Stimulated activated CD8-positive, alpha-beta memory T cell treated with anti-CD3 and anti-CD28 coated beads, Interleukin-7, amount 100 ng/mL, for 48 hours (primary cell): ENCODE measurements around the gene RAB24.

Experiments used
- DNase-seq, 2 donors: peaks; one replicate each; pipeline ENCODE4 v3.0.0-alpha.2; 2020; ENCODE audit warnings: low read depth in 1 of 2; ENCODE audit errors: extremely low read depth in 1 of 2

Gene RAB24

GRCh38 chr5:177333420-177334154 lies 30.1 kb upstream of the RAB24 start:
- no peak for DNase-seq

- no peak for DNase-seq
Observed at GRCh38 chr5:177332896-177333260, 29.4 kb upstream of the RAB24 start.

- no peak for DNase-seq
Observed at GRCh38 chr5:177332031-177332895, 28.7 kb upstream of the RAB24 start.

GRCh38 chr5:177330991-177331842 lies 27.7 kb upstream of the RAB24 start:
- no peak for DNase-seq

- no peak for DNase-seq
Observed at GRCh38 chr5:177329883-177330282, 26.4 kb upstream of the RAB24 start.

GRCh38 chr5:177328545-177329231 lies 25.2 kb upstream of the RAB24 start:
- no peak for DNase-seq

- no peak for DNase-seq
Observed at GRCh38 chr5:177327539-177328522, 24.3 kb upstream of the RAB24 start.

GRCh38 chr5:177325868-177326381 lies 22.4 kb upstream of the RAB24 start:
- DNase-seq = no peak

- DNase-seq = no peak
Observed at GRCh38 chr5:177320879-177321278, 17.4 kb upstream of the RAB24 start.

GRCh38 chr5:177319913-177320588 lies 16.5 kb upstream of the RAB24 start:
- no peak for DNase-seq

- peak; percentile 50 to 67 for DNase-seq
Observed at GRCh38 chr5:177317959-177318377, 14.4 kb upstream of the RAB24 start.

GRCh38 chr5:177316005-177316404 lies 12.5 kb upstream of the RAB24 start:
- DNase-seq = no peak

GRCh38 chr5:177315411-177315810 lies 11.9 kb upstream of the RAB24 start:
- DNase-seq = no peak

GRCh38 chr5:177314376-177315342 lies 11.1 kb upstream of the RAB24 start:
- no peak for DNase-seq

- no peak for DNase-seq
Observed at GRCh38 chr5:177313561-177314259, 10.2 kb upstream of the RAB24 start.

GRCh38 chr5:177312649-177313181 lies 9.2 kb upstream of the RAB24 start:
- DNase-seq = peak in 1 of 2 donors; percentile 54
